ENCODE data around the gene EFCAB6.

Gene EFCAB6

GRCh38 chr22:43777286-43777685 lies 34.8 kb downstream of the EFCAB6 start:
- Histone ChIP-seq H3K4me2 (ENCODE audit: low read length) (no peak overlapping the region), H3K9ac (ENCODE audit: low read length) (no peak overlapping the region)

DNA sequence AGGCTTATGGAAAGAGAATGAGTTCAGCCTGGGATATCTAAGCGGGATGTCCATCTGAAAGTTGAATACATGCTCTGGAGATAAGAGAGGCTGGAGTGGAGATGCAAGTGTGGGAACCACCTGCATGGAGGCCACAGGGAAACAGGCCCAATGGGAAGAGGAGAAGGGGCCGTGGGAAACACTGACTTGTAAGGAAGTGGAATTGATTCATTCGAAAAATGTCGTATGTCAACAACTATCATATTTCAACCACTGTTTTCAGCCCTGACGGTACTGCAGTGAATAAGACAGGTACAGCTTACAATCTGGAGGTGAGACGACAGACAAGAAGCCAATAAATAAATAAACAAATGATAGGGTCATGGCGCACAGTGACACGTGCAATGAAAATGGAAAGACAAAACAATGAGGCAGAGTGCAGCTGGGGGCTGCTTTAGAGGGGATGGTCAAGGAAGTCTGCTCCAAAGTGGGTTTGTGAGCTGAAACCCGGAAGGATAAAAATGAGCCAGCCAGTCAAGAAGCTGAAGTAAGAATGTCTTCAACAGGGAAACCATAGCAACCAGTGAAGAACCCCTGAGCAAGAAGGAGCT lies 35.9 kb downstream of the EFCAB6 start:
- no peaks in the 10 kb centered on the region for H3K9me3 ChIP-seq (ENCODE audit: low read length)
- no peak overlapping the region for H3K27ac ChIP-seq (ENCODE audit: low read depth, low read length, poor library complexity, severe bottlenecking)
- H3K4me3 ChIP-seq (ENCODE audit: low read depth, low read length, poor library complexity, severe bottlenecking) = no peak overlapping the region
- H3K27me3 ChIP-seq (ENCODE audit: insufficient read depth, low read length) = no peaks in the 10 kb centered on the region
- H2AFZ ChIP-seq (ENCODE audit: low read length) = no peak overlapping the region
- no peaks in the 10 kb centered on the region for H4K20me1 ChIP-seq (ENCODE audit: insufficient read depth, low read length)
- no peaks in the 10 kb centered on the region for H3K79me2 ChIP-seq (ENCODE audit: insufficient read depth, low read length)
- no peaks in the 10 kb centered on the region for H3K9me2 ChIP-seq (ENCODE audit: low read depth, low read length)
- H3F3A ChIP-seq (ENCODE audit: insufficient read depth, low read length) = no peaks in the 10 kb centered on the region
- no peak overlapping the region for H3K9ac ChIP-seq (ENCODE audit: low read length)
- no peaks in the 10 kb centered on the region for H3K36me3 ChIP-seq (ENCODE audit: insufficient read depth, low read length)
- TF ChIP-seq CTCF (IDR thresholded peaks at IDR 0.05; ENCODE audit: low read length) = no peak
- TF ChIP-seq EZH2 (IDR thresholded peaks at IDR 0.05; ENCODE audit: borderline replicate concordance, low read length) = no peak
- H3K4me1 ChIP-seq (ENCODE audit: insufficient read depth, low read length, severe bottlenecking) = no peaks in the 10 kb centered on the region
- no peak overlapping the region for H3K4me2 ChIP-seq (ENCODE audit: low read length)

More at GRCh38 chr22:43777286-43777685, 34.8 kb downstream of the EFCAB6 start:
- Histone ChIP-seq H3K36me3 (ENCODE audit: insufficient read depth, low read length) (no peaks in the 10 kb centered on the region), H3F3A (ENCODE audit: insufficient read depth, low read length) (no peaks in the 10 kb centered on the region), H3K9me3 (ENCODE audit: low read length) (no peaks in the 10 kb centered on the region), H3K4me3 (ENCODE audit: low read depth, low read length, poor library complexity, severe bottlenecking) (no peak overlapping the region), H3K9me2 (ENCODE audit: low read depth, low read length) (no peaks in the 10 kb centered on the region), H4K20me1 (ENCODE audit: insufficient read depth, low read length) (no peaks in the 10 kb centered on the region), H3K79me2 (ENCODE audit: insufficient read depth, low read length) (no peaks in the 10 kb centered on the region), H3K27ac (ENCODE audit: low read depth, low read length, poor library complexity, severe bottlenecking) (no peak overlapping the region), H3K27me3 (ENCODE audit: insufficient read depth, low read length) (no peaks in the 10 kb centered on the region), H2AFZ (ENCODE audit: low read length) (no peak overlapping the region), H3K4me1 (ENCODE audit: insufficient read depth, low read length, severe bottlenecking) (no peaks in the 10 kb centered on the region)
- TF ChIP-seq CTCF (IDR thresholded peaks at IDR 0.05; ENCODE audit: low read length) (no peak), EZH2 (IDR thresholded peaks at IDR 0.05; ENCODE audit: borderline replicate concordance, low read length) (no peak)

DNA sequence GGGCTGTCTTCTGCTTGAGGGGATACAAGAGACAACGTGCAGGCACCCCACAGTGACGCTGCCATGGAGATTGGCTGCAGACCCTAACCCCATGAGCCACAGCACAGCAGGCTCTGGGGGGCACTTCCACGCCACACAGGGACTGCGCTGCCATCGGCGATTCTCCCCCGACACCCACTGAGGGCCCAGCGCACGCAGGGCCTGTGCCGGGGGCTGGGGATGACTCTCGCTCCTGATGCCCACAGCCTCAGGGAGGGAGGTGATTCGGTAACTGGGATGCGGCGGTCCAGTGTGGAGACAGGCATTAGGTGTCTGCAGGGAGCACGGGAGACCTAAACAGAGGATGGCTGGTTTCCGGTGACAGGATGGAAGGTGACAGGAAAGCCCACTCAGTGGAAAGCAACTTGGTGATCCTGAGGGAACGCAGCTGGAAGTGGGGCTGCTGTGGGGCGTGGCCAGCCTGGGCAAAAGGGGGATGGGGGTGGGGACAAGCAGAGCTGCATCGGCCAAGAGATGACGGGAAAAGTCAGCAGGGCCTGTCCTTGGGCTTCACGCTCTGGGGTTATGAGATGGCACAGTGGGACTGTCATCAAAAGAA lies 37.7 kb downstream of the EFCAB6 start:
- Histone ChIP-seq H3F3A (ENCODE audit: insufficient read depth, low read length) (no peaks in the 10 kb centered on the region), H3K27me3 (ENCODE audit: insufficient read depth, low read length) (no peaks in the 10 kb centered on the region)

More for the DNA sequence above, 37.7 kb downstream of the EFCAB6 start:
- Histone ChIP-seq H3K9me3 (ENCODE audit: low read length) (no peaks in the 10 kb centered on the region), H3K36me3 (ENCODE audit: insufficient read depth, low read length) (no peaks in the 10 kb centered on the region), H4K20me1 (ENCODE audit: insufficient read depth, low read length) (no peaks in the 10 kb centered on the region), H2AFZ (ENCODE audit: low read length) (no peak overlapping the region), H3K27ac (ENCODE audit: low read depth, low read length, poor library complexity, severe bottlenecking) (no peak overlapping the region), H3K4me2 (ENCODE audit: low read length) (no peak overlapping the region), H3K9ac (ENCODE audit: low read length) (no peak overlapping the region), H3K4me1 (ENCODE audit: insufficient read depth, low read length, severe bottlenecking) (no peaks in the 10 kb centered on the region), H3K9me2 (ENCODE audit: low read depth, low read length) (no peaks in the 10 kb centered on the region), H3K4me3 (ENCODE audit: low read depth, low read length, poor library complexity, severe bottlenecking) (no peak overlapping the region), H3K79me2 (ENCODE audit: insufficient read depth, low read length) (no peaks in the 10 kb centered on the region)
- TF ChIP-seq CTCF (IDR thresholded peaks at IDR 0.05; ENCODE audit: low read length) (no peak), EZH2 (IDR thresholded peaks at IDR 0.05; ENCODE audit: borderline replicate concordance, low read length) (no peak)
